ENCODE data around the gene CXCL16.
"Not testable (repeated sequence)": the region's sequence is repeated elsewhere in the genome, so short reads cannot be mapped to it uniquely, and the experiment has no call there.

Gene CXCL16

GRCh38 chr17:4720787-4721186 is 18.9 kb downstream of the CXCL16 start:
- DNase-seq = no peak

- no peak for DNase-seq
Observed at GRCh38 chr17:4719684-4720221, 20.0 kb downstream of the CXCL16 start.

- no peak for DNase-seq
Observed at GRCh38 chr17:4719146-4719545, 20.6 kb downstream of the CXCL16 start.

- DNase-seq = no peak
Observed at GRCh38 chr17:4718276-4718675, 21.5 kb downstream of the CXCL16 start.

GRCh38 chr17:4717791-4718190 is 21.9 kb downstream of the CXCL16 start:
- DNase-seq = no peak

GRCh38 chr17:4716081-4716480 is 23.6 kb downstream of the CXCL16 start:
- no peak for DNase-seq

- no peak for DNase-seq
Observed at GRCh38 chr17:4715063-4715744, 24.5 kb downstream of the CXCL16 start.

GRCh38 chr17:4714340-4715062 is 25.2 kb downstream of the CXCL16 start:
- not testable (repeated sequence) for DNase-seq

- DNase-seq = no peak
Observed at GRCh38 chr17:4712526-4712925, 27.2 kb downstream of the CXCL16 start.

GRCh38 chr17:4711661-4712181 is 28.0 kb downstream of the CXCL16 start:
- DNase-seq = no peak

GRCh38 chr17:4710693-4711634 is 28.8 kb downstream of the CXCL16 start:
- no peak for DNase-seq

GRCh38 chr17:4709794-4710692 is 29.7 kb downstream of the CXCL16 start, which contains the start of gene ARRB2:
TSS of gene ARRB2 (plus strand) at chr17:4710632. CDS start at chr17:4710722, 90 bp downstream.
- peak; percentile 94 to 98 (median 96) for DNase-seq

GRCh38 chr17:4708436-4708835 is 31.3 kb downstream of the CXCL16 start:
- no peak for DNase-seq

GRCh38 chr17:4706121-4706520 is 33.6 kb downstream of the CXCL16 start:
- no peak for DNase-seq

GRCh38 chr17:4704991-4705390 is 34.7 kb downstream of the CXCL16 start:
- no peak for DNase-seq

GRCh38 chr17:4704574-4704907 is 35.2 kb downstream of the CXCL16 start:
- DNase-seq = not testable (repeated sequence)

- DNase-seq = no peak
Observed at GRCh38 chr17:4703330-4703691, 36.4 kb downstream of the CXCL16 start.

- no peak for DNase-seq
Observed at GRCh38 chr17:4701116-4701515, 38.6 kb downstream of the CXCL16 start.

GRCh38 chr17:4699401-4700056 is 40.2 kb downstream of the CXCL16 start:
- DNase-seq = not testable (repeated sequence)

GRCh38 chr17:4696437-4696805 is 43.3 kb downstream of the CXCL16 start:
- no peak for DNase-seq

- no peak for DNase-seq
Observed at GRCh38 chr17:4693416-4693815, 46.3 kb downstream of the CXCL16 start.
